GM12864 (cell line): ENCODE data around the gene TOMM20.

Source experiments
- DNase-seq: peaks from one replicate; pipeline ENCODE4 v3.0.0-alpha.2; 2011; ENCODE audit warnings: low read depth
- H3K4me3 ChIP-seq: 2 replicates; pipeline ENCODE4 v1.5.1; 2011; ENCODE audit warnings: mild to moderate bottlenecking, low read depth, low read length, control low read depth
- CTCF ChIP-seq: IDR thresholded peaks from 2 replicates; pipeline ENCODE4 v1.5.1; 2011; ENCODE audit warnings: low read depth, mild to moderate bottlenecking, moderate library complexity, low read length, control low read depth, inconsistent platforms; ENCODE audit errors: missing control alignments

TOMM20 gene

GRCh38 chr1:235151033-235151432 is 22.4 kb upstream of the TOMM20 start:
- no peak for DNase-seq
- no peak for TF ChIP-seq CTCF
- H3K4me3 ChIP-seq = no peak overlapping the region

DNA sequence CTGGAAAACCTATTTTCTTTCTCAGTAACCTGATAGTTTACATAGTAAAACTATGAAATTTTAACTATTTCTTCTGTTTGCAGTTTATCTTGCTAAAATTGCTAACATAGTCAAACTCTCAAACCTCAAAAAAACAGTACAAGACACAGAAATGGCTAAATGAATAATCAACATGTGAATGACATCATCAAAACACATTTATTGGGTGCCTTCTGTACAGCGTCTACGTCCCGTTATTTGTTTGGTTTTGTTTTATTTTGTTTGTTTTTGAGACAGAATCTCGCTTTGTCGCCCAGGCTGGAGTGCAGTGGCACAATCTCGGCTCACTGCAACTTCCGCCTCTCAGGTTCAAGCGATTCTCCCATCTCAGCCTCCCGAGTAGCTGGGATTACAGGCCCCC is 21.2 kb upstream of the TOMM20 start:
- TF ChIP-seq CTCF = no peak
- H3K4me3 ChIP-seq = no peak overlapping the region
- no peak for DNase-seq

DNA sequence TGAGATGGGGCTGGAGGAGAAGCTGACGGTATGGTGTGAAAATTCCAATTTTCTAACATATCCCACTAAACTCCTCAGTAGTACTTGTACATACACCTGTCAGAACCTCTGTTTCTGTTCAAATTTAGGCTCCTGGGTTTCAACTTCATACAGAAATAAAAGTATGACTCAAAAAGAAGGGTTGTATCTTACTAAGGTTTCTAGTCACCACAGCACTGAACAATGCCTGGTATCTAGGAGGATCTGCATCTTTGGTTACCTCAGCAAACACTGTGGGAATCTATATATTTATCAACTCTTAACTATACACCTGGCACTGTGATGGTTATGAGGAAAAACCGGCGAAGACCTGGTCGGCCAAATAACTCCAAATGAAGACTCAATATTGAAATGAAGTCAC is 18.6 kb upstream of the TOMM20 start:
- no peak for TF ChIP-seq CTCF
- no peak for DNase-seq
- H3K4me3 ChIP-seq = no peak overlapping the region

GRCh38 chr1:235145639-235146038 is 17.0 kb upstream of the TOMM20 start:
- TF ChIP-seq CTCF = no peak

DNA sequence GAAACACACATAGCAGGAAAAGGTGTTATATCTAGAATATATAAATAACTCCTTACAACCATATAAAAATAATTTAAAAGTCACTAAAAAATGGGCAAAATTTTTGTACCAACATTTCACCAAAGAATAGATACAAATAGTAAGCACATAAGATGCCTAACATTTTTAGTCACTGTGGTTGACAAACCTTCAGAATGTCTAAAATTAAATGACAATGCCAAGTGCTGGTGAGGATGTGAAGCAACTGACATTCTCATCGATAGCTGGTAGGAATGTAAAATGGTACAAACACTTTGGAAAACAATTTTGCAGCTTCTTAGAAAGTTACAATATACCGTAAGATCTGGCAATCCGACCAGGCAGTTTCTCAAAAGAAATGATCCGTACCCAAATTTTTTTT is 14.4 kb upstream of the TOMM20 start:
- H3K4me3 ChIP-seq = no peak overlapping the region
- no peak for TF ChIP-seq CTCF
- DNase-seq = no peak

More at GRCh38 chr1:235145639-235146038, 17.0 kb upstream of the TOMM20 start:
- H3K4me3 ChIP-seq = no peak overlapping the region
- no peak for DNase-seq

GRCh38 chr1:235139315-235139714 is 10.7 kb upstream of the TOMM20 start:
- TF ChIP-seq CTCF = no peak
- no peak for DNase-seq

GRCh38 chr1:235138821-235139220 is 10.2 kb upstream of the TOMM20 start:
- DNase-seq = no peak
- no peak for TF ChIP-seq CTCF
- no peak overlapping the region for H3K4me3 ChIP-seq

More at GRCh38 chr1:235139315-235139714, 10.7 kb upstream of the TOMM20 start:
- H3K4me3 ChIP-seq = no peak overlapping the region
